ENCODE data around the gene TNFRSF25.

DNA sequence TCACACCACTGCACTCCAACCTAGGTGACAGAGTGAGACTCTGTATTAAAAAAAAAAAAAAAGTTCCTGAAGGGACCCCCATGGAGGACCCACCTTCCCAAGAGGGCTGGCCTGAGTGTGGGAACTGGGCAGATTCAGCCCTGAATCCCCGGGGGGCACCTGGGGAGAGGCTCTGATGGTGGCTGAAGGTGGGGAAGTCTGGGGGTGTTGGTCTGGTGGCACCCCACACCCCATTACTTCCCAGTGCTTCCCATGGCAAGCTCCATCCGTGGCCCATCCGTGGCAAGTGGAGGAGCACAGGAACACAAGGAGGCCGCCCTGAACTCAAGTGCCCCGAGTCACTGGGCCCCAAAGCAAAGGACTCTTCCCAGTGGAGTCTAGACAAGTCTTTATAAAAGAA is 778 bp upstream of the TNFRSF25 start:
- TF ChIP-seq CTCF (IDR thresholded peaks at IDR 0.05) (no peak), POLR2A (IDR thresholded peaks at IDR 0.05) (no peak)
